PC-9 (cell line): Measurements from ENCODE around the gene ZNF438. TPM values are rescaled to one million over a fixed set of nuclear protein-coding genes. Genes with fewer than 3 reads are reported as not detected.

Experiments used
- BruUV-seq: library from RNA; stranded (reverse); fragments of 400-500 nt; replicated peaks from 2 replicates; lab custom pipeline; 2021; lab: Mats Ljungman, UMichigan
- CTCF ChIA-PET: fragments of 300-600 bp; sonication (Branson Sonifier 250); formaldehyde crosslinking; loops from one replicate; lab custom pipeline; 2022; ENCODE audit warnings: antibody characterized with exemption; lab: Charles Lee
- POLR2A ChIA-PET: fragments of 300-600 bp; sonication (Branson Sonifier 250); formaldehyde crosslinking; loops from one replicate; lab custom pipeline; 2022; ENCODE audit warnings: antibody characterized with exemption; ENCODE audit not compliant: unreplicated experiment; lab: Charles Lee
- DNase-seq, 2 experiments: peaks; one replicate each; pipeline versions ENCODE4 v3.0.0 to v3.0.0-alpha.2; 2015 to 2022; ENCODE audit warnings: mixed read lengths in 1 of 2
- H2AFZ ChIP-seq: fragments of 200-600 bp; sonication (generic); 2 replicates; pipeline ENCODE4 v1.8.1; 2017; ENCODE audit warnings: antibody characterized with exemption
- H3F3A ChIP-seq: fragments of 200-600 bp; sonication (generic); 2 replicates; pipeline ENCODE4 v1.8.1; 2017; ENCODE audit warnings: antibody characterized with exemption, mild to moderate bottlenecking, low read depth; ENCODE audit not compliant: insufficient read depth
- H3K27ac ChIP-seq: fragments of 200-600 bp; sonication (generic); 2 replicates; pipeline ENCODE4 v1.6.1; 2016; ENCODE audit warnings: mixed run types
- H3K27me3 ChIP-seq: fragments of 200-600 bp; sonication (generic); 2 replicates; pipeline ENCODE4 v1.6.1; 2016; ENCODE audit warnings: low read depth, mixed run types; ENCODE audit not compliant: insufficient read depth
- H3K36me3 ChIP-seq: fragments of 200-600 bp; sonication (generic); 2 replicates; pipeline ENCODE4 v1.6.1; 2016; ENCODE audit warnings: low read depth, mixed run types
- H3K4me1 ChIP-seq: fragments of 200-600 bp; sonication (generic); replicated peaks from 2 replicates; pipeline ENCODE4 v1.6.1; 2016; ENCODE audit warnings: mixed run types; ENCODE audit not compliant: insufficient read depth
- H3K4me2 ChIP-seq: fragments of 200-600 bp; sonication (generic); 2 replicates; pipeline ENCODE4 v1.6.1; 2017; ENCODE audit warnings: mixed run types
- H3K4me3 ChIP-seq: fragments of 200-600 bp; sonication (generic); 2 replicates; pipeline ENCODE4 v1.6.1; 2016; ENCODE audit warnings: mixed run types
- H3K79me2 ChIP-seq: fragments of 200-600 bp; sonication (generic); 2 replicates; pipeline ENCODE4 v1.6.1; 2017; ENCODE audit warnings: low read depth, mixed run types
- H3K9me2 ChIP-seq: fragments of 200-600 bp; sonication (generic); 2 replicates; pipeline ENCODE4 v1.8.1; 2017; ENCODE audit warnings: mild to moderate bottlenecking; ENCODE audit not compliant: insufficient read depth
- H3K9me3 ChIP-seq: fragments of 200-600 bp; sonication (generic); 2 replicates; pipeline ENCODE4 v1.8.1; 2016; ENCODE audit warnings: low read depth; ENCODE audit not compliant: insufficient read depth
- H4K20me1 ChIP-seq: fragments of 200-600 bp; sonication (generic); 2 replicates; pipeline ENCODE4 v1.8.1; 2017; ENCODE audit not compliant: insufficient read depth
- EZH2 ChIP-seq: fragments of 200-600 bp; sonication (generic); IDR thresholded peaks from 2 replicates; pipeline ENCODE4 v1.8.0; 2017; ENCODE audit warnings: antibody characterized with exemption, low read depth
- intact Hi-C: fragments of 100-400 bp; cut with micrococcal nuclease; formaldehyde crosslinking; loops from one replicate; pipeline ENCODE4 v1.10.0; 2022; ENCODE audit not compliant: unreplicated experiment
- total RNA-seq: library from RNA; stranded (reverse); gene quantifications from 2 replicates; pipeline ENCODE4 v1.2.3, GENCODE V29; 2021
- TF ChIP-seq, protein P1 (sequence below): fragments of 200-600 bp; sonication (generic); conservative IDR thresholded peaks from 2 replicates; pipeline ENCODE4 v1.6.1; 2017; ENCODE audit warnings: mixed run types, antibody characterized with exemption, mild to moderate bottlenecking, moderate library complexity

The ZNF438 gene
- total RNA-seq, 1 experiment from 2014 or later: 4.7 TPM

DNA sequence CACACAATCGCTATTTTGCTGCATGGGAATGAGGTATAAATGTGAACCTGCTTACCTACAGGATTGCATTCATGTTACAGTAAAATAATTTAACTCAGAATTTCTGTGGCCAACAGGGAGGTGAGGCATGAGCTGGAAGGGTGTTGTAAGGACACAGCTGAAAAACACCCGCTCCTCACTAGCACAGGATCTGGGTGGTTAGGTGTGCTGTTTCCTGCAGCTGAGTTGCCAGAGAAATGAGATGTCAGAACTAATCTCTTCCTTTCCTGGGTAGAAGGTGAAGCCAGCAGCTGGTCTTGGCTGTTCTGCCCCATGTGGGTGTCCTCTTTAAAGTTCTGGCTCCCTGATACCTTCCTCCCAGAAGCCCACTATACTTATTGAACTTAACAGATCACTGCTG is 39.0 kb upstream of the ZNF438 start:
- H3K4me3 ChIP-seq: no peak overlapping the region
- BruUV-seq: no TSS peak
- ChIA-PET POLR2A (no interaction called here), CTCF (no interaction called here)
- H2AFZ ChIP-seq: no peak overlapping the region
- no peaks in the 10 kb centered on the region for H3K9me3 ChIP-seq
- no peak for DNase-seq
- H3K79me2 ChIP-seq: no peaks in the 10 kb centered on the region
- no peaks in the 10 kb centered on the region for H3K36me3 ChIP-seq
- no peak overlapping the region for H3K27ac ChIP-seq
- TF ChIP-seq EZH2: no peak
- TF ChIP-seq, protein P1, sequence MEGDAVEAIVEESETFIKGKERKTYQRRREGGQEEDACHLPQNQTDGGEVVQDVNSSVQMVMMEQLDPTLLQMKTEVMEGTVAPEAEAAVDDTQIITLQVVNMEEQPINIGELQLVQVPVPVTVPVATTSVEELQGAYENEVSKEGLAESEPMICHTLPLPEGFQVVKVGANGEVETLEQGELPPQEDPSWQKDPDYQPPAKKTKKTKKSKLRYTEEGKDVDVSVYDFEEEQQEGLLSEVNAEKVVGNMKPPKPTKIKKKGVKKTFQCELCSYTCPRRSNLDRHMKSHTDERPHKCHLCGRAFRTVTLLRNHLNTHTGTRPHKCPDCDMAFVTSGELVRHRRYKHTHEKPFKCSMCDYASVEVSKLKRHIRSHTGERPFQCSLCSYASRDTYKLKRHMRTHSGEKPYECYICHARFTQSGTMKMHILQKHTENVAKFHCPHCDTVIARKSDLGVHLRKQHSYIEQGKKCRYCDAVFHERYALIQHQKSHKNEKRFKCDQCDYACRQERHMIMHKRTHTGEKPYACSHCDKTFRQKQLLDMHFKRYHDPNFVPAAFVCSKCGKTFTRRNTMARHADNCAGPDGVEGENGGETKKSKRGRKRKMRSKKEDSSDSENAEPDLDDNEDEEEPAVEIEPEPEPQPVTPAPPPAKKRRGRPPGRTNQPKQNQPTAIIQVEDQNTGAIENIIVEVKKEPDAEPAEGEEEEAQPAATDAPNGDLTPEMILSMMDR: no peak
- H4K20me1 ChIP-seq: no peaks in the 10 kb centered on the region
- H3K27me3 ChIP-seq: no peaks in the 10 kb centered on the region
- no peaks in the 10 kb centered on the region for H3F3A ChIP-seq
- peaks cover 25% of the 10 kb centered on the region for H3K4me1 ChIP-seq
- intact Hi-C loops: no loop called here
- no peak overlapping the region for H3K4me2 ChIP-seq
- H3K9me2 ChIP-seq: no peaks in the 10 kb centered on the region

DNA sequence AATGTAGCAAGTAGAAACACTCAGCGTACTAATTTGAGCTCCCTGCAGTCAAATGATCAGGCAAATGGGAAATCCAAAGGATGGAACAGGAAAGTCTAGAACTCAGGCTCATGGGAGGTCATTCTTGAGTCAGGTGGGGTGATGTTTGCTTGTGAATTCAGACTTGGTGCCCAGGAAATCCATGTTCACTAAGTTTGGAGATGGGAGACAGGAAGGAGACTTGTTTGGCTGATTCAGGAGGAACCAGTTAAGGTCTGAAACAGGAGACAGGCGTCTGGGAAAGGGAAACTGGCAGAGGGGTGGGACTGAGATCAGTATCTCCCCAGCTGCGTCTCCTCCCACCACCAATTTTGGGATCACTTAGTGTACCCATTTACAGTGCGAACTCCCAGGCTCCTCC is 38.4 kb upstream of the ZNF438 start:
- Histone ChIP-seq H3K4me1 (peaks cover 20% of the 10 kb centered on the region), H3K79me2 (no peaks in the 10 kb centered on the region), H3K4me2 (no peak overlapping the region), H3K27ac (no peak overlapping the region), H3K27me3 (no peaks in the 10 kb centered on the region), H3F3A (no peaks in the 10 kb centered on the region), H3K36me3 (no peaks in the 10 kb centered on the region), H3K9me3 (no peaks in the 10 kb centered on the region), H4K20me1 (no peaks in the 10 kb centered on the region), H2AFZ (no peak overlapping the region), H3K4me3 (no peak overlapping the region), H3K9me2 (no peaks in the 10 kb centered on the region)
- BruUV-seq: no TSS peak
- intact Hi-C loops: no loop called here
- ChIA-PET CTCF (no interaction called here), POLR2A (no interaction called here)
- TF ChIP-seq, protein P1: no peak
- no peak for TF ChIP-seq EZH2
- DNase-seq: peak in 1 of 2 experiments; percentile 4

DNA sequence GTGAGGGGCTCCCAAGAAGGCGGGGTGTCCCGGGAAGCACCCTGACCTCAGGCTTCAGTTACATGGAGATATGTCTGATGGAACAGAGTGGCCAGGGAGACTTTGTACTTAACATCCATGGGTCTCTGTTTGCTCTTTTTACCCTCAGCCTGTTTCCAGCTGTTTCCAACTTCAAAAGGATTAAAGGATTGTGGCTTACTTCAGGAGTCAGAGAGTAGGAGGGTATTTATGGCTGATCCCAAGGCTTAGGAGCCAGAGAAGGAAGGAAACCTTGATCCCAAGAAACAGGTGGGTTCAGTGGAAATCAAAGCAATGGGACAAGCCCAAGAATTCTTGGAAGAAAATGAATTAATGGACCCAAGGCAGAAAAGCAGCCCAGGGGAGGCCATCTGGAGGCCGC is 37.7 kb upstream of the ZNF438 start:
- H3K79me2 ChIP-seq: no peaks in the 10 kb centered on the region
- peaks cover 13% of the 10 kb centered on the region; the same call in 1 of the 2 replicates for H3K4me1 ChIP-seq
- H3K27me3 ChIP-seq: no peaks in the 10 kb centered on the region
- ChIA-PET POLR2A (no interaction called here), CTCF (no interaction called here)
- no peaks in the 10 kb centered on the region for H4K20me1 ChIP-seq
- no peaks in the 10 kb centered on the region for H3F3A ChIP-seq
- no peaks in the 10 kb centered on the region for H3K36me3 ChIP-seq
- no peak overlapping the region for H3K27ac ChIP-seq
- no peaks in the 10 kb centered on the region for H3K9me2 ChIP-seq
- no peak overlapping the region for H3K4me3 ChIP-seq
- H2AFZ ChIP-seq: no peak overlapping the region
- no peaks in the 10 kb centered on the region for H3K9me3 ChIP-seq
- no peak overlapping the region for H3K4me2 ChIP-seq
- no peak for TF ChIP-seq EZH2
- TF ChIP-seq, protein P1: no peak
- intact Hi-C loops: no loop called here
- BruUV-seq: no TSS peak
- no peak for DNase-seq
